IPS-15b (cell line): ENCODE results near the gene ABHD12.
"Not testable (repeated sequence)": the region's sequence is repeated elsewhere in the genome, so short reads cannot be mapped to it uniquely, and the experiment has no call there.

Experiments
- H3K27me3 ChIP-seq: one replicate; pipeline ENCODE4 v1.6.1; 2013; ENCODE audit warnings: low read length; ENCODE audit not compliant: control insufficient read depth, insufficient read depth
- H3K36me3 ChIP-seq: one replicate; pipeline ENCODE4 v1.6.1; 2013; ENCODE audit warnings: low read length; ENCODE audit not compliant: control insufficient read depth, insufficient read depth
- H3K4me1 ChIP-seq: one replicate; pipeline ENCODE4 v1.6.1; 2013; ENCODE audit warnings: mild to moderate bottlenecking, low read length; ENCODE audit not compliant: control insufficient read depth, insufficient read depth
- H3K4me3 ChIP-seq: one replicate; pipeline ENCODE4 v1.5.1; 2013; ENCODE audit warnings: low read depth, low read length
- H3K9ac ChIP-seq: one replicate; pipeline ENCODE4 v1.6.1; 2013; ENCODE audit warnings: low read depth, mild to moderate bottlenecking, low read length
- H3K9me3 ChIP-seq: one replicate; pipeline ENCODE4 v1.6.1; 2013; ENCODE audit warnings: mild to moderate bottlenecking, low read length; ENCODE audit not compliant: control insufficient read depth, insufficient read depth

ABHD12 gene

GRCh38 chr20:25316506-25317190, 74.0 kb downstream of the ABHD12 start:
- no peaks in the 10 kb centered on the region for H3K9me3 ChIP-seq
- H3K4me3 ChIP-seq: no peak overlapping the region
- no peaks in the 10 kb centered on the region for H3K27me3 ChIP-seq
- no peak overlapping the region for H3K9ac ChIP-seq
- no peaks in the 10 kb centered on the region for H3K4me1 ChIP-seq
- H3K36me3 ChIP-seq: peaks cover 6% of the 10 kb centered on the region

DNA sequence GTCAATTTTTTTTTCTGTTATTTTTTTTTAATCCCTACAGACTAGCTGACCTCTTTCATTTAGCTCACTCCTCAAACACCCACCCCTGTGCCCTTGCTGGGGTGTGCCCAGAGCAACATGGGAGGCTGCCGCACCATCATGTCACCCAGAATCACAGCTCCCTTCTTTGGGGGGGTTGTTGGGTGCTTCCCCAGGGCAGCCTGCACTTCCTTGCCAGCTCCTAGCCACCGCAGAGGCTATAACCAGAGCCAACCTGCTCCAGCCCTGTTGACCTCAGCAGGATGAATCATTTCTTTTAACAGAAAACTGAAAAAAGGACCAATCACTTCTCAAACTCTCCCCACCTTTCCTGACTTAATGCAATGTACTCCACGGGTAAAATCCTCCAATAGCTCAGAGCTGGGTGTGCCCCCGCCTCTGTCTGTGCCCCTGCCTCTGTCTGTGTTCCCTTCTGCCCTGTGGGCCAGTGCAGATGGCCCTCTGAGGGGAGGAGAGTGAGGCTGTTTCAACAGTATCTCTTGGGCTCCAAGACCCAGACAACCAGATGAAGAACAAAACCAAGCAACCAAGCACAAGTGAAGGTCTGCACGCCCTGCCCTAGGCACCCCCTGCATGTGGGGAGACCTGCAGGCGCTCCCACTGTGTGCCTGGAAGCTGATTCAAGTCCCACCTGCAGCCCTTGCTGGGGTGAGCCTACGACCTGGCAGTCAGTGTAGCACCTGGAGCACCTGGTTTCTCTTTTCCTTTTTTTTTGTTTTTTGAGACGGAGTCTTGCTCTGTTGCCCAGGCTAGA, 75.0 kb downstream of the ABHD12 start:
- Histone ChIP-seq H3K27me3 (no peaks in the 10 kb centered on the region), H3K4me3 (no peak overlapping the region), H3K36me3 (peaks cover 6% of the 10 kb centered on the region), H3K9ac (no peak overlapping the region), H3K4me1 (no peaks in the 10 kb centered on the region), H3K9me3 (no peaks in the 10 kb centered on the region)

GRCh38 chr20:25314497-25315417, 75.9 kb downstream of the ABHD12 start:
- H3K9ac ChIP-seq: no peak overlapping the region
- no peaks in the 10 kb centered on the region for H3K4me1 ChIP-seq
- no peak overlapping the region for H3K4me3 ChIP-seq
- H3K9me3 ChIP-seq: no peaks in the 10 kb centered on the region
- H3K27me3 ChIP-seq: no peaks in the 10 kb centered on the region
- peaks cover 6% of the 10 kb centered on the region for H3K36me3 ChIP-seq

DNA sequence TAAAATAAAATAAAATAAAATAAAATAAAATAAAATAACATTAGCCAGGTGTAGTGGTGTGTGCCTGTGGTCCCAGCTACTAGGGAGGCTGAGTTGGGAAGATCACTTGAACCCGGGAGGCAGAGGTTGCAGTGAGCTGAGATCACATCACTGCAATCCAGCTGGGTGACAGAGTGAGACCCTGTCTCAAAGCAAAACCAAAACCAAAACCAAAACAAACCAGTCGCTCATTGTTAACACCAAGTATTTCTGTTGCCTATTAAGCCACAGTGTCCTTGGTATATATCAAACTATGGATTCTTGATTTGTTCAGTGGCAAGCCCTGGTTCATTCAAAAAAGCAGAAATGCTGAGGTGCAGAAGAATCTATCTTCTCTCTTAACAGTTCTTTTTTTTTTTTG, 77.0 kb downstream of the ABHD12 start:
- H3K4me1 ChIP-seq: no peaks in the 10 kb centered on the region
- H3K9ac ChIP-seq: no peak overlapping the region
- no peak overlapping the region for H3K4me3 ChIP-seq
- H3K27me3 ChIP-seq: no peaks in the 10 kb centered on the region
- no peaks in the 10 kb centered on the region for H3K9me3 ChIP-seq
- H3K36me3 ChIP-seq: peaks cover 4% of the 10 kb centered on the region

GRCh38 chr20:25312716-25313115, 77.9 kb downstream of the ABHD12 start:
- not testable (repeated sequence) for H3K9ac ChIP-seq, H3K9me3 ChIP-seq, H3K4me1 ChIP-seq, H3K27me3 ChIP-seq, H3K36me3 ChIP-seq, H3K4me3 ChIP-seq

DNA sequence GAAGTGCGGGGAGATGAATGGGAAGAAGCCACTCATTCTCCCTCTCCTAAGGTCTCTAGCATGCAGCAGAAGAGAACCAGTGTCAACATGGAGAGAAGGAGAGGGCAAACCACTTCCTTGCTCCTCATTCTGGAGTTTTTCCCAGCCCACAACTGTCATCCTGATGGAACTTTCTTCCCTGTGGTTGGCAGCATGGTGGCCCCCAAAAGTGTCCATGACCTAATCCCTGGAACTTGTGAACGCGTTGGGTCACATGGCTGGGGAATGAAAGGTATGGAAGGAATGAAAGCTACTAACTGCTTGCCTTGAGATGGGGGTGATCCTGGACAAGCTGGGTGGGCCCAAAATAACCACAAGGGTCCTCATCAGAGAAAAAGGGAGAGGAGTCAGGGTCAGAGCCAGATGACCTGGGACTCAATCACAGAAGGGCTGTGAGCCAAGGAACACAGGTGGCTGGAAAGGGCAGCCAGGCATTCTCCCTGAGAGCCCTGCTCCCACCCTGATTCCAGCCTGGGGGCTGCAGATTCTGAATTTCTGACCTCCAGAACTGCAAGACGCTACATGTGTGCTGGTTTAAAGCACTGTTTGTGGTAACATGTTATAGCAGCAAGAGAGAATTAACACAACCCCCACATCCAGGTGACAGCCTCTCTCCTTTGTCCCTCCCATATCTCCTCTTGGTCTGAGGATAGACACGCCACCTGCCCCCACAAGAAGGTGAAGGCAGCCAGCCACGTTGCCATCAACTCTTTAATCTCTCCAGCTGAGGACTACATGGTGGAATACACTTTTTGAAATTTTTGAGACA, 79.5 kb downstream of the ABHD12 start:
- H3K9ac ChIP-seq: no peak overlapping the region
- no peak overlapping the region for H3K4me3 ChIP-seq

GRCh38 chr20:25310268-25310920, 80.2 kb downstream of the ABHD12 start:
- H3K27me3 ChIP-seq: no peaks in the 10 kb centered on the region
- no peaks in the 10 kb centered on the region for H3K36me3 ChIP-seq
- no peak overlapping the region for H3K9ac ChIP-seq
- H3K9me3 ChIP-seq: no peaks in the 10 kb centered on the region
- H3K4me1 ChIP-seq: no peaks in the 10 kb centered on the region
- H3K4me3 ChIP-seq: no peak overlapping the region

More for the DNA sequence above, 79.5 kb downstream of the ABHD12 start:
- Histone ChIP-seq H3K27me3 (no peaks in the 10 kb centered on the region), H3K9me3 (no peaks in the 10 kb centered on the region), H3K36me3 (no peaks in the 10 kb centered on the region), H3K4me1 (no peaks in the 10 kb centered on the region)

DNA sequence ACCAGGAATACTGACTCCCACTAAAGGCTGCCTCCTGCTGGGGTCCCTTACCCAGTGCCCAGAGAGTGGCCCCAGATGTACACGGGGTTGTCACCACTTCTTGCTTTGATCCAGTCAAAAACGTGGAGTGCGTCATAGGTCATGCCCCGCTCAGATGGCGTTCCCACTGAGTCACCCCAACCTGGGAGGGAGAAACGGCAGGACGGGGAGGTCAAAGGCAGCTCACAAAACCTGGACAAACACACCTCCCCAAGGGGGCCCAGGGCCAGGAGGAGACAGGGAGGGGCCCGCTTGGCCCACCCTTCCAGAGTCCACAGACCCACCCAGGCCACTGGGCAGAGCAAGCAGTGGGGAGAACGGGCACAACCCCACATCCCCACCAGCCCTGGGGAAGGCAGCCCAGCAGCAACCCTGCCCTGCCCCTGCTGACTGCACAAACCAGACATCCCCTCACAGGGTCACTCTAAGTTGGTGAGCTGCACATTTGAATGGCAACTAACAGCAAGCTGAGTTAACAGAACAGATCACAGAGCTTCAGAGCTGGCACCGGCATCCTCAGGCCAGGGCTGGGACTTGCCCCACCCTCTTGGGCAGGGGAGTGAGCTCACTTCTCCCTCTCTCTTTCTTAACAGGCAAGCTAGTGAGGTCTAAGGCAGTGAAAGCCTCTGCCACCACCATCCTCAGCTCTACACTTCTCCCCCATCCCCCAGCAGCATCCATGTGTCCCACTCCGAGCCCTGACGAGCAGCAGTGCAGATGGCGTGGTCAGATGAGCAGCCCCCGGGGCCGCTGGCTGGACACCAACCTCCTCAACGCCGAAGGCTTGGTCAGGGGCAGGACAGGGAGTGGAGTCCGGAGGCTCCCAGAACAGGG, 81.0 kb downstream of the ABHD12 start:
- H3K27me3 ChIP-seq: no peaks in the 10 kb centered on the region
- no peak overlapping the region for H3K4me3 ChIP-seq
- no peaks in the 10 kb centered on the region for H3K36me3 ChIP-seq
- no peak overlapping the region for H3K9ac ChIP-seq
- no peaks in the 10 kb centered on the region for H3K9me3 ChIP-seq
- H3K4me1 ChIP-seq: no peaks in the 10 kb centered on the region

DNA sequence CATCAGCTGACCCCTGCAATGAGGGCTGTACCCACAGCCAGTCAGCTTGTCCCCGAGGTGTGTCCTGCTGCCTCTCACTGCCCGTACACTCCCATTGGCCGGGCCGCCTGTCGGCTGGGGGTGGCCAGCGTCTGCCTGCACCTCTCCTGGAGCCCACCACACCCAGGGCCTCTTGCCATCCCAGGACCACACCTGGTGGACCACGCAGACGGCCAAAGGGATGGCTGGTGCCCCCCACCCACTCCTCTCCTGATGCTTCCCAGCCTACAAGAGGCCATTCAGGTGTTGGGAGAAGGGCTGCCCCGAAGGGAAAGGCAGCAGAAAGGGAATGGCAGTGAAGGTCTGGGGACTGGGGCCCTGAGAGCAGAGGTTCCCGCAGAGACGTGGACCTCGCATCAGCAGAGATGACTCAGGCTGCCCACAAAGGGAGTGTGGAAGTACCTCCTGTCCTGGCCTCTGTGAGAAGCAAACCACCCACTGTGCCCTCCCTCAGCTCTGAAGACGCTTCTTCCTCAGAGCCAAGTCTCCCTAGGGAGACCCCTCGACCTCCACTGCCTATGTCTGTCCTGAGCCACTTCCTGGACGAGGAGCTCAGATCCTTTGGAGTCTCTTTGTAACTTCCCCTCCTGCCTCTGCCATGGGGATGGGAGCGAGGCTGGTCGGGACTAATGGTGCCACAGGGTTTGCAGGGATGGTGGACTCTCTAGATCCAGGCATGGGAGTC, 81.8 kb downstream of the ABHD12 start:
- Histone ChIP-seq H3K27me3 (no peaks in the 10 kb centered on the region), H3K9ac (no peak overlapping the region), H3K9me3 (no peaks in the 10 kb centered on the region), H3K4me3 (no peak overlapping the region), H3K36me3 (peaks cover 4% of the 10 kb centered on the region), H3K4me1 (no peaks in the 10 kb centered on the region)

GRCh38 chr20:25308083-25308491, 82.5 kb downstream of the ABHD12 start:
- no peak overlapping the region for H3K9ac ChIP-seq
- H3K4me3 ChIP-seq: no peak overlapping the region
- no peaks in the 10 kb centered on the region for H3K9me3 ChIP-seq
- H3K36me3 ChIP-seq: peaks cover 4% of the 10 kb centered on the region
- no peaks in the 10 kb centered on the region for H3K4me1 ChIP-seq
- no peaks in the 10 kb centered on the region for H3K27me3 ChIP-seq
